GM19468 (cell line): ENCODE results near the gene PSMB11.

ENCODE experiments used
- ATAC-seq: cut with Tn5 transposase; IDR thresholded peaks from one replicate; pipeline ENCODE4 v1.9.1; 2021; ENCODE audit warnings: mild to moderate bottlenecking, moderate library complexity, moderate number of reproducible peaks; ENCODE audit not compliant: unreplicated experiment; ENCODE audit errors: extremely low read depth

Gene PSMB11

GRCh38 chr14:23035303-23036144, 6.5 kb upstream of the PSMB11 start:
- no peak for ATAC-seq

GRCh38 chr14:23040100-23040499, 1.9 kb upstream of the PSMB11 start:
- ATAC-seq: no peak

- no peak for ATAC-seq
Measured at GRCh38 chr14:23041729-23042128, 283 bp upstream of the PSMB11 start.

- no peak for ATAC-seq
Measured at GRCh38 chr14:23043145-23043544, 1.1 kb downstream of the PSMB11 start.

- ATAC-seq: no peak
Measured at GRCh38 chr14:23043754-23044153, 1.7 kb downstream of the PSMB11 start.

GRCh38 chr14:23044840-23045239, 2.8 kb downstream of the PSMB11 start:
- ATAC-seq: no peak

- ATAC-seq: no peak
Measured at GRCh38 chr14:23045419-23046357, 3.7 kb downstream of the PSMB11 start.

GRCh38 chr14:23047034-23047634, 5.1 kb downstream of the PSMB11 start:
- ATAC-seq: no peak

- no peak for ATAC-seq
Measured at GRCh38 chr14:23047751-23048693, 6.0 kb downstream of the PSMB11 start.

GRCh38 chr14:23049011-23049410, 7.0 kb downstream of the PSMB11 start:
- no peak for ATAC-seq

GRCh38 chr14:23051141-23052057, 9.4 kb downstream of the PSMB11 start:
- no peak for ATAC-seq

- ATAC-seq: no peak
Measured at GRCh38 chr14:23052182-23052623, 10.2 kb downstream of the PSMB11 start.

GRCh38 chr14:23052671-23053070, 10.7 kb downstream of the PSMB11 start:
- ATAC-seq: no peak

GRCh38 chr14:23053426-23053825, 11.4 kb downstream of the PSMB11 start:
- no peak for ATAC-seq

- no peak for ATAC-seq
Measured at GRCh38 chr14:23054000-23054811, 12.2 kb downstream of the PSMB11 start.

GRCh38 chr14:23055147-23055550, 13.1 kb downstream of the PSMB11 start:
- ATAC-seq: no peak

- ATAC-seq: no peak
Measured at GRCh38 chr14:23055621-23056144, 13.7 kb downstream of the PSMB11 start.
